NCI-H2196 treated with DMSO at 0.1 percent for 48 hours (cell line): Measurements from ENCODE around the gene GPR37L1.

Experiments
- DNase-seq: peaks from one replicate; lab custom pipeline; 2025; ENCODE audit not compliant: unreplicated experiment; lab: John Stamatoyannopoulos, UW

Gene GPR37L1

GRCh38 chr1:202122639-202123335 lies at the start of gene GPR37L1:
Gene GPR37L1 (plus strand): TSS chr1:202122917. CDS start chr1:202122964, 47 bp downstream.
- DNase-seq: peak; percentile 79

GRCh38 chr1:202073206-202073605 lies 49.5 kb upstream of the GPR37L1 start:
- no peak for DNase-seq

GRCh38 chr1:202074985-202075384 lies 47.7 kb upstream of the GPR37L1 start:
- DNase-seq: no peak

- DNase-seq: no peak
Observed at GRCh38 chr1:202075389-202075788, 47.3 kb upstream of the GPR37L1 start.

GRCh38 chr1:202076050-202076511 lies 46.6 kb upstream of the GPR37L1 start:
- peak; percentile 62 for DNase-seq

- DNase-seq: no peak
Observed at GRCh38 chr1:202078241-202078640, 44.5 kb upstream of the GPR37L1 start.

- DNase-seq: no peak
Observed at GRCh38 chr1:202081992-202082391, 40.7 kb upstream of the GPR37L1 start.

- peak; percentile 82 for DNase-seq
Observed at GRCh38 chr1:202084791-202085681, 37.7 kb upstream of the GPR37L1 start.

GRCh38 chr1:202085682-202086373 lies 36.9 kb upstream of the GPR37L1 start:
- DNase-seq: peak; percentile 55

DNA sequence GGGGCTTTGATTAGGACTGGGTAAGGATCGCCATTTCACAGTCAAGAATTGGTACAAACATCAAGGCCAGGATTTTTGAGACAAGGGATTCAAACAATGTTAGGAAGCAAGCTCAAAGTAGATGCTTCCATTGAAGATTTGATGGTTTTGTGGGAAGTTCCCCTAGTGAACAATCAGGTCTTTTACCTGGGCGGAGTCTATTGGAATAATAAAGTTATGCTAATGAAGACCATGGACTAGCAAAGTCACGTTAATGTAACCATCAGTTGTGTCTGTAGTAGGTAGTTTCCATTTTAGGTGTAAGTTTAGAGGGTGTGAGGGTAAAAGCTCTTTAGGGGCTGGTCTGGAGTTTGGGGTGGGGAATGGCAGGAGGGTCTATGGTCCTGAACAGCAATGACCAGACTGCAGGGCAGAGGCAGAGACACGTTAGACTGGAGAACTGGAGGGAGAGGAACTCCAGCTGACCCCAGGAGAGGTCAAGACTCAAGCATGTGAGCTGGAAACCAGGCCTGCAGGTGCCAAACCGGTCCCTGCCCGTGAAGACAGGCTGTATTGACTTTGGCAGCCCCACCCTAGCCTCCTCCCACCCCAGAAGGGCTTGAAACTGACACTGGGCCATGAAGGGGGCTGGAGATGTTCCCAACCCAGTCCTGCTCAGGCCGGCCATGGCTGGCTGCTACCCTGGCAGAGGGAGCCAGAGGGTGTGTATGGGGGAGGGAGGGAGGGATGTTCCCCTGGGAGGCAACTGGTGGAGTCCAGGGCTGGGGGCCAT lies 36.0 kb upstream of the GPR37L1 start:
- DNase-seq: peak; percentile 94

DNA sequence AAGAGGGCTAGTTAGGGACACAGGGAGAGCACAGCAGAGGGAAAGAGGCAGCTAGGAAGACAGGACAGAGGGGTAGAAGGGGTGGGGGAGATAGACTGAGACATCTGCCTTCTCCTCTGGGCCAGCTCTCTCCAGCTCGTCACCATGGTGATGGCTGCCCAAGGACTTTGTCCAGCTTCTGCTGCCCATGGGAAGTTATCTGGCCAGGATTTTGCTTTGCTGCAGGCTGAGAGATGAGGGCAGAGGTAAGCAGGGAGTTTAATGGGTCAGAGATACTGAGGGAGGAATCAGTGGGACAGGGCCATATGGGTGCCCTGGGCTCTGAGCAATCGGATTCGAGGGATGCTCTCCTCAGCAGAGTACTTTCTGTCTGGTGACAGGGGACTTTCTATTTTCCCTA lies 34.5 kb upstream of the GPR37L1 start:
- no peak for DNase-seq

DNA sequence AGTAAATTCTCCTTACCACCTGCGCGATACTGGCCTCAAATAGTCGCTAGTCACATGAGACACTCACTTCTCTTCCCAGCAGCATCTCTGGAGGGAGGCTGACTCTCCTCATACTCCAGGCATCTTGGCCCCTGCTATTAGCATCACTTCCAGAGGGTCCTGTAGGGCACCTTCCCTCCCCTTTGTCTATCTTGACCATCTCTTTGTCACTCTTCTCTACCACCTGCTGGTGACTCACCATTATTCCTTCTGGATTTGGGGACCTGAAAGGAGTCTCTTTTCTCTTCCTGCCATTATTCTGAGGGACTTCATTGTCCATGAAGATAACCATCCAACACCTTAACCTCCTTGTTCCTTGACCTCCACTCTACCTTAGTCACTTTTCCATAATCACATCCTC lies 31.7 kb upstream of the GPR37L1 start:
- no peak for DNase-seq

DNA sequence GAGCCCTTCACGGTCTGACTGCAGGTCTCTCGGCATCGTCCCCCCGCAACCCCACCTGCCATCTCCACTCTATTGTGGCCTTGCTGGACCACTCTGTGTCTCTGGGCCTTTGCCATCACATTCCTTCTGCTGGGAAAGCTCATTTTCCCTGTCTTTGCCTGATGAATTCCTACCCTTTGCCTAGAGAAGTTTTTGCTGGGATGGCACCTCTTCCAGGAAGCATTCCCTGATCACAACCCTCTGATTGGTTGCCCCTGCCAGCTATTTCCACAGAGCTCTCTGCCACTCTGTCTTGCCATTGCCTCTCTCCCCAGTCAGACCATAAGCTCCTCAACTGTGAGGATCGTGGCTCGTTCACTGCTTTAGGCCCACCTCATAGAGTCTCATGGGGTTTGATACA lies 28.9 kb upstream of the GPR37L1 start:
- DNase-seq: no peak

- no peak for DNase-seq
Observed at GRCh38 chr1:202101184-202101583, 21.5 kb upstream of the GPR37L1 start.

DNA sequence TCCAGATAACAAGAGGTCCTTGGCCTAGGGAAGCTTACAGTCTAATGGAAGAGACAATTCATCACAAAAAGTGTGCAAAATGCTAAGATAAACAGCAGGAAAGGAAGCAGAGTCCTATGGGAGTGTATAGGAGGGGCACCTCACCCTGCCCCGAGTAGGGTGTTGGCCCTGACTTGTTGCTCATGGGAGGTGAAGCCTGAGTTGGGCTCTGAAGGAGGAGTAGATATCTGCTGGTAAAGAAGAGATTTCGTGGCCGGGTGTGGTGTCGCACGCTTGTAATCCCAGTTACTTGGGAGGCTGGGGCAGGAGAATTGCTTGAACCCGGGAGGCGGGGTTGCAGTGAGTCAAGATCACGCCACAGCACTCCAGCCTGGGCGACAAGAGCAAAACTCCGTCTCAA lies 18.6 kb upstream of the GPR37L1 start:
- DNase-seq: no peak

DNA sequence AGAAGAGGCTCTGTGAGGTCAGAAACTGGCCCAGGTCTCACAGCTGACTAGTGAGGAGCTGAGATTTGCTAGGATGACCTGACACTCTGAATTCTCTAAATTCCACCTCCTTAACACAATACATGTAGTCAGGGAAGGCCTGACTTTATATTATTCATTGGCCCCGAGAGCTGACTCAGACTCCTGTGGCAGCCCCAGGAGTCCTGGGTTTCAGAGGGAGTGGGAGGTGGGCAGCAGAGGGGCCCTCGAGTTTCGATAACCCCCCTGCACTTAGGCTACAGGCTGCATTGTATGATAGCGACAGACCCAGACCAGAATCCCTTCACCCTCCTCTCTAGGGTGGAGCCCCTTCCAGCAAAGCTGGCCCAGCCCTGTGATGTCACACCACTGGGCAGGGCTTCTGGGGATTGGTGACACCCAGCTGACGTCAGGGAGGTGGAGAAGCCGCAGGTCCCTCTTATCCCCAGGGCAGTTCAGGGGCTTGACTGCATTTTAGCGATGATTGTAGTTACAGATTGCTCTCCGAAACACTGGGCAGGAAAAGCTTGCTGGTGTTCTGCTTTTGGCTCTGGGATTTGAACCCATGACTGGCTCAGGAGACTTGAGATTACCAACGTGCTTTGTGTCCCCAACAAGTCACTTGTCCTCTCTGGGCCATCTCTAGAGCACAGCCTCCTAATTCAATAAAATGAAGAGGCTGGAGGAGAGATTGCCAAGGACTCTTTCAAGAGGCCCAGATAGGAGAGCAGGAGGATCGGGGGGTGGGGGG lies 17.0 kb upstream of the GPR37L1 start:
- peak; percentile 60 for DNase-seq

- DNase-seq: peak; percentile 71
Observed at GRCh38 chr1:202106340-202107254, 16.1 kb upstream of the GPR37L1 start.

GRCh38 chr1:202107321-202107761 lies 15.4 kb upstream of the GPR37L1 start:
- DNase-seq: peak; percentile 93
